IgD-negative memory B cell (primary cell): ENCODE data around the gene KRT16. TPM values are rescaled to one million over a fixed set of nuclear protein-coding genes. Genes with fewer than 3 reads are reported as not detected.
"Not testable (repeated sequence)": the region's sequence is repeated elsewhere in the genome, so short reads cannot be mapped to it uniquely, and the experiment has no call there.

Experiments used
- H3K27ac Mint-ChIP-seq, 3 donors: one replicate each; pipeline ENCODE4 v1.8.0; 2020 to 2022; ENCODE audit warnings: mild to moderate bottlenecking in 3 of 3, mixed read lengths in 3 of 3, moderate library complexity in 1 of 3
- H3K27me3 Mint-ChIP-seq: one replicate; pipeline ENCODE4 v1.8.0; 2021; ENCODE audit warnings: mixed read lengths
- H3K36me3 Mint-ChIP-seq: one replicate; pipeline ENCODE4 v1.8.0; 2020; ENCODE audit warnings: mild to moderate bottlenecking, mixed read lengths
- H3K4me1 Mint-ChIP-seq, 3 donors: one replicate each; pipeline ENCODE4 v1.8.0; 2020 to 2022; ENCODE audit warnings: mixed read lengths in 3 of 3, mild to moderate bottlenecking in 1 of 3
- H3K4me3 Mint-ChIP-seq, 4 donors: one replicate each; pipeline ENCODE4 v1.8.0; 2020 to 2022; ENCODE audit warnings: mild to moderate bottlenecking in 4 of 4, mixed read lengths in 4 of 4, moderate library complexity in 3 of 4
- H3K9me3 Mint-ChIP-seq, 3 donors: one replicate each; pipeline ENCODE4 v1.8.0; 2020 to 2021; ENCODE audit warnings: mixed read lengths in 3 of 3, mild to moderate bottlenecking in 1 of 3
- polyA plus RNA-seq: library from polyadenylated mRNA; unstranded; fragments of 300-500 nt; fragmentation: Illumina TruSeq; gene quantifications from one replicate; pipeline ENCODE4 v1.2.3, GENCODE V29; 2021

Gene KRT16
- not detected for polyA plus RNA-seq

DNA sequence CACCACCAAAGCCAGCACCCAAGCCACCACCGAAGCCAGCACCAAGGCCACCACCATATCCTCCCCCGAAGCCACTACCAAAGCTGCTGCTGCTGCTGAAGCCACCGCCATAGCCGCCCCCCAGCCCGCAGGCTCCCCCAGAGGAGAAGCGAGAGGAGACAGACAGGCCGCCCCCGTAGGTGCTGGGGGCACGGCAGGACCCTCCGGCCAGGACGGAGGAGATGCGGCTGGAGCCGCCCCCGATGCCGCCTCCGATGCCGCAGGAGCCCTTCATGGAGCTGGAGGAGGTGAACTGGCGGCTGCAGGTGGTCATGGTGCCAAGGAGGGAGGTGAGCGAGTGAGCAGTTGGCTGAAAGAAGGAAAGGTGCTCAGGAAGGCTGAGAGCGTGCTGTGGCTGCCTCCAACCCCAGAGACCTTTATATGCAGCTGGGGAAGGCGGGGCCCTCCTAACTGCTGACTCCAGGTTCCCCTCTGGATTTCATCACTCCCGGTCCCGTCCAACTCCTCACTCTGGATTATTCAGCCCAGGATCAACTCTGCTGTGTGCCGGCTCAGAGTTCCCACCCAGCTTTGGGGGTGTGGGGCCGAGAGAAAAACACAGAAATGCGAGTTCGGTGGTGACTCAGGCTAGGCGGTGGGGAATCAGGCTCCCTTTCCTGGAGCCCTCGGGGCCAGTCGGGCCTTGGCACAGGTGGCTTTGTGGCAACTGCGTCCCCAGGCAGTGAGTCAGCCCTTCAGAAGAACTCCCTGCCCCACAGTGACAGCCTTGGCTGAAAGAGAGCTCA lies at the start of gene KRT16:
KRT16 (minus strand) TSS at position 392 of the 785 bp plus-strand sequence; CDS start at position 313, 79 bp downstream.
- not testable (repeated sequence) for H3K27ac Mint-ChIP-seq, H3K4me3 Mint-ChIP-seq, H3K4me1 Mint-ChIP-seq

GRCh38 chr17:41660221-41660711 lies 47.7 kb upstream of the KRT16 start:
- H3K4me1 Mint-ChIP-seq: peaks cover 6 to 9% (median 7%) of the 10 kb centered on the region in 3 donors
- H3K4me3 Mint-ChIP-seq: no peak overlapping the region
- H3K36me3 Mint-ChIP-seq: no peaks in the 10 kb centered on the region
- H3K27ac Mint-ChIP-seq: no peak overlapping the region
- peaks cover 6% of the 10 kb centered on the region for H3K27me3 Mint-ChIP-seq
- no peaks in the 10 kb centered on the region for H3K9me3 Mint-ChIP-seq

More for the DNA sequence above, at the start of gene KRT16:
- not testable (repeated sequence) for H3K36me3 Mint-ChIP-seq, H3K9me3 Mint-ChIP-seq
- peaks cover 13% of the 10 kb centered on the region for H3K27me3 Mint-ChIP-seq

GRCh38 chr17:41659427-41660212 lies 47.1 kb upstream of the KRT16 start:
- peaks cover 6% of the 10 kb centered on the region for H3K27me3 Mint-ChIP-seq
- H3K27ac Mint-ChIP-seq: no peak overlapping the region
- peaks cover 6 to 9% (median 7%) of the 10 kb centered on the region in 3 donors for H3K4me1 Mint-ChIP-seq
- H3K36me3 Mint-ChIP-seq: no peaks in the 10 kb centered on the region
- H3K9me3 Mint-ChIP-seq: no peaks in the 10 kb centered on the region
- no peak overlapping the region for H3K4me3 Mint-ChIP-seq

DNA sequence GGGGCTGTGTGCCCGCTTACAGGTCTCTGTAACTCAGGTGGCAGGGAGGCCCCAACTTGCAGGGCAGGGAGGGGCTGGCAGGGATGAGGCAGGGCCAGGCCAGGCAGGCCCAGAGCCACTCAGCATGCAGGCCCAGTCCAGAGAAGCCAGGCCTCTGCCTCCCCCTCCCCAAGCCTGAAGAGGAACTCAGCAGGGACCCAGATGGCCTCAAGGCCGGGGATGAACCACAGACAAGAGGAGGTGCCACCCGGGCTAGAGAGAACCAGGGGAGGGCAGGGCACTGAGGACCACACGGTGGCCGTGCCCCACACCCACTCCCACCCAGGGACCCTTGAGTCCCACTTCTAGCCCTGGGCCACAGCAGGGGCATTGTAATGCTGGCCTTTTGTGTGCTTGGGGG lies 46.3 kb upstream of the KRT16 start:
- Mint-ChIP-seq H3K27me3 (peaks cover 6% of the 10 kb centered on the region), H3K4me3 (no peak overlapping the region), H3K36me3 (no peaks in the 10 kb centered on the region), H3K27ac (no peak overlapping the region), H3K9me3 (no peaks in the 10 kb centered on the region), H3K4me1 (peaks cover 6 to 9% (median 6%) of the 10 kb centered on the region in 3 donors)

- Mint-ChIP-seq H3K27ac (no peak overlapping the region), H3K4me3 (no peak overlapping the region), H3K36me3 (no peaks in the 10 kb centered on the region), H3K4me1 (peaks cover 0 to 3% (median 0%) of the 10 kb centered on the region in 3 donors), H3K27me3 (peaks cover 6% of the 10 kb centered on the region), H3K9me3 (no peaks in the 10 kb centered on the region)
Measured at GRCh38 chr17:41657936-41658335, 45.4 kb upstream of the KRT16 start.

GRCh38 chr17:41657176-41657754 lies 44.7 kb upstream of the KRT16 start:
- Mint-ChIP-seq H3K27ac (peak overlapping the region in 1 of 3 donors; percentile 31), H3K27me3 (peaks cover 6% of the 10 kb centered on the region), H3K9me3 (no peaks in the 10 kb centered on the region), H3K4me1 (no peaks in the 10 kb centered on the region), H3K36me3 (no peaks in the 10 kb centered on the region), H3K4me3 (no peak overlapping the region)

DNA sequence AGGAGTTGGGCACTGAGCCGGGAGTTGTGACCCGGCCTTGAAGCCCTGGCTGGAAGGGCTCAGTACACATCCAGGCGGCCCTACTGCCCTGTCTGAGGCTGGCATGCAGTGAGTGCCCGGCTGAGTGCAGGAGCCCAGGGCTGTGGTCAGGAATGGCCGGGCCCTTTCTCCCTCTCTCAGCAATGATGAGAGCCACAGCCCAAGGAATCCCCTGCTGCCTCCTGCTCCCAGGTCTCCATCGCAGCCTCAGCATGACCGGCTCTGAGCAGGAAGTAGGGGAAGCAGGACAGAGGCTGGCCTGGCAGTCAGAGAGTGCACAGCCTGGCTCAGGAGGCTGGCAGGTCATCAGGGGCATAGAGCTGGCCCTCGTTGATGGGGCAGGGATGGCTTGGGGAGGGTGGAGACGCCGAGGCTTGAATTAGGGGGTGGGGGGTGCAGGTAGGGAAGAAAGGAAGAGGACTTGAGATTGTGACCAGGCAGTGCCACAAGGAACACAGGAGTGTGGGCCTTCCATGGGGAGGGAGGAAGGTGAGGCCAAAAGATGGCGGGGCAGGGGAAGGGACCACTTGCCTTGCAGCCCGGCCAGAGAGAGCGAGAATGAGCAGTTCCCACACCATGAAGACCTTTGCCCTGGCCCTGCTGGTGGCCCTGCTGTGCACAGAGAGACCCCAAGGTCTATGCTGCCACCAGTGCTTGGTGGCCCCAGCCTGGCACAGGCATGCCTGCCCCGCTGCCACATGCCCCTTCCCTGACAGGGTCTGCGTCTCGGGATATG lies 43.9 kb upstream of the KRT16 start:
- H3K36me3 Mint-ChIP-seq: no peaks in the 10 kb centered on the region
- peaks cover 0 to 2% (median 0%) of the 10 kb centered on the region in 3 donors for H3K4me1 Mint-ChIP-seq
- H3K27me3 Mint-ChIP-seq: peaks cover 6% of the 10 kb centered on the region
- no peak overlapping the region for H3K4me3 Mint-ChIP-seq
- no peak overlapping the region for H3K27ac Mint-ChIP-seq
- no peaks in the 10 kb centered on the region for H3K9me3 Mint-ChIP-seq

GRCh38 chr17:41655611-41656111 lies 43.1 kb upstream of the KRT16 start:
- Mint-ChIP-seq H3K27me3 (peaks cover 6% of the 10 kb centered on the region), H3K4me3 (no peak overlapping the region), H3K36me3 (no peaks in the 10 kb centered on the region), H3K4me1 (peaks cover 0 to 2% (median 0%) of the 10 kb centered on the region in 3 donors), H3K27ac (no peak overlapping the region), H3K9me3 (no peaks in the 10 kb centered on the region)

DNA sequence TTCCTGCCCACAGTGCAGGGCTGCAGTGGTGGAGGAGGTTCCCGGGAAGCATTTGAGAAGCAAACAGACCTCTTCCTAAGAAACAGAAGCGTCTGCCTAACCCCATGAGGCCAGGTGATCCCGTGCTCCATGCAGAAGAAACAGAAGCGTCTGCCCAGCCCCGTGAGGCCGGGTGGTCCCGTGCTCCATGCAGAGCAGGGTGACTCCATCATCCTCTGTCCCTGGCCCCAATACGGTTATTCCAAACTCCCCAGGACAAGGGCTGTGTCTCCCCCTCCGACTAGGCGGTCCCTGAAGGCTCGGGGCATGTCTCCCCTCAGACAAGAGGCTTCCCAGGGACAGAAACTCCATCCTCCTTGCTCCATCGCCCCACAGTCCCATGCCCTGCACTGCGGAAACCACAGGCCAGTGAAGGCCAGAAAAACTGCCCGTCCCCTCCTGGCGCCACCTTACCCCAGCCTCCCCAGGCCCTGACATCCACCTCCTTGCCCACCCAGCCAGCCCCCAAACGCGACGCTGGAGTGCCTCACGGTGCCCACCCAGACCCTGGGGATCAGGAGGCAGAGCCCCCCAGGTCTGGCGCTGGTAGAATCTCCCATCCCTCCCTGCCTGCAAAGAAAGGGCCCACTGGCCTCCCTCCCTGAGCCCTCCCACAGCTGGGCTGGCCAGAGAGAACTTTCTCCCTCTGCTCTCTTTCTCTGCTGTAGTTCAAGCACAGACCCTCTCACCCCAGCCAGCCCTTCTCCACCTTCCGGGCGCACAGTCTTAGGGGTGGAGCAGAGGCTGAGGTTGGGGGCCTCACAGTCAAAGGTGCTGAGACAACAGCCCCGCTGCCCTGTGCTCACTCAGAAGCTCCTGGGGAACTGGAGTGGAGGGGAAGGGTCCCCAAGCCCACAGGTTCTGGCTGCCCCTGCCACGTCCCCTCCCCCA lies 42.4 kb upstream of the KRT16 start:
- Mint-ChIP-seq H3K27me3 (peaks cover 4% of the 10 kb centered on the region), H3K9me3 (no peaks in the 10 kb centered on the region), H3K4me1 (peaks cover 0 to 2% (median 0%) of the 10 kb centered on the region in 3 donors), H3K4me3 (no peak overlapping the region), H3K27ac (no peak overlapping the region), H3K36me3 (no peaks in the 10 kb centered on the region)

DNA sequence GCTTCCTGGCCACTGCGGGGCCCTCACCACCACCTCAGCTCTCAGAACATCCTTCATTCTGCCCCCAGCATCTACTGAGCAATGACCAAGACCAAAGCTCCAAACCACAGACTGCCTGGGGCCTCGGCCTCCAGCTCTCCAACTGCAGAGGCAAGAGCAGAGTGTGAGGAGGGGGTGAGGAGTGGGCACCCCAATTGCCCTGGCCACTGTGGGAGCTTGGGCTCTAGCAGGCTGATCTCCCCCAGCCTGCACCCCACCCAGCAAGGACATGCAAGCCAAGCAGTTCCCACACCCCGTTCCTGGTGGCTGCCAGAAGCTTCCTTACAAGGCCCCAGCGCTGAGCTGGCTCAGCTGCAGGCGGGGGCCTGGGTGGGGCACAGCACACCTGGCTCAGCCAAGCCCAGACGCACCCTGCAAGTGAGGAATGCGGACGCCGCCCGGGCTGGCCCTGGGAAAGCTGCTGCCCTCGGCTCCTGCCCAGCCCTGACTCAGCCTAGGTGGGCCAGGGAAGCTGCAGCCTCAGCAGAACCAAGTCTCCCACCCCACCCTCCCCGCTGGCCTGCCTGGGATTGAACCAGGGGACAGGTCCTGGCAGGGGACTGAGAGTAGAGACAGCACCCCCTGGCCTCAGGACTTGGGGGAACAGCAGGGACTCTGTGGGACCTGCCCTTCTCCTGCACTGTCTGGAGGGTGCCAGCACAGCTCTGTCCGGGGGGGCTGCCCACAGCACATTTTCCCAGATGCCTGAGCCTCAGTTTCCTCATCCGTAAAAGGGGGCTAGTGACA lies 41.5 kb upstream of the KRT16 start:
- Mint-ChIP-seq H3K27ac (no peak overlapping the region), H3K9me3 (no peaks in the 10 kb centered on the region), H3K4me1 (peaks cover 0 to 2% (median 0%) of the 10 kb centered on the region in 3 donors), H3K36me3 (no peaks in the 10 kb centered on the region), H3K4me3 (no peak overlapping the region), H3K27me3 (peaks cover 4% of the 10 kb centered on the region)

DNA sequence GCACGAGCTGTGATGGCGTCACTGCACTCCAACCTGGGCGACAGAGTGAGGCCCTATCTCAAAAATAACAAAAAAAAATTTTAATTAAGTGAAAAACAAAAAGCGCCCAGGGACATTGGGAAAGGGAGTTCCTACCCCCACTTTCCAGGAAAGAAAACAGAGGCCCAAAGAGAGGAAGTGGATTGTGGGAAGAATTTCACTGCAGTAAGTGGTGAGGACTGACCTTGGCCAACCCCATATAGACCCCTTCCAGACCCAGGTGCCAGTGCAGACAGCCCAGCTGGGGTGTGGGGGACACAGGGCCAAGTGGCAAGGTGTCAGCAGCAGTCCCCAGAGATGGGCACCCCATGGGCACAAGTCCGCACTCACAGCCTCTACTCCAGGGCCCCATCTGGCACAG lies 40.9 kb upstream of the KRT16 start:
- no peak overlapping the region for H3K27ac Mint-ChIP-seq
- no peaks in the 10 kb centered on the region for H3K9me3 Mint-ChIP-seq
- no peak overlapping the region for H3K4me3 Mint-ChIP-seq
- no peaks in the 10 kb centered on the region for H3K36me3 Mint-ChIP-seq
- H3K4me1 Mint-ChIP-seq: peaks cover 0 to 5% (median 4%) of the 10 kb centered on the region in 3 donors
- peaks cover 4% of the 10 kb centered on the region for H3K27me3 Mint-ChIP-seq

GRCh38 chr17:41652461-41652970 lies 39.9 kb upstream of the KRT16 start:
- Mint-ChIP-seq H3K4me1 (peaks cover 0 to 9% (median 6%) of the 10 kb centered on the region in 3 donors), H3K27me3 (peaks cover under 1% of the 10 kb centered on the region), H3K9me3 (no peaks in the 10 kb centered on the region), H3K27ac (no peak overlapping the region), H3K36me3 (no peaks in the 10 kb centered on the region), H3K4me3 (no peak overlapping the region)
